OCI-LY1 (cell line): ENCODE measurements around the gene ABT1.

Source experiments
- H2AFZ ChIP-seq: fragments of 200-600 bp; sonication (generic), shearing (Covaris generic); 2 replicates; pipeline ENCODE4 v1.6.0; 2014; ENCODE audit warnings: antibody characterized with exemption, mild to moderate bottlenecking, low read length
- H3F3A ChIP-seq: fragments of 200-600 bp; sonication (generic), shearing (Covaris generic); 2 replicates; pipeline ENCODE4 v1.6.0; 2014; ENCODE audit warnings: mild to moderate bottlenecking, antibody characterized with exemption, low read length, moderate library complexity; ENCODE audit not compliant: insufficient read depth
- H3K27ac ChIP-seq: fragments of 200-600 bp; sonication (generic); 2 replicates; pipeline ENCODE4 v1.5.1; 2014; ENCODE audit warnings: low read length, mixed run types, mild to moderate bottlenecking, low read depth; ENCODE audit not compliant: poor library complexity, severe bottlenecking
- H3K27me3 ChIP-seq: fragments of 200-600 bp; sonication (generic); 2 replicates; pipeline ENCODE4 v1.6.0; 2014; ENCODE audit warnings: antibody characterized with exemption, mild to moderate bottlenecking, low read length, moderate library complexity; ENCODE audit not compliant: insufficient read depth
- H3K36me3 ChIP-seq: fragments of 200-600 bp; sonication (generic); 2 replicates; pipeline ENCODE4 v1.6.1; 2014; ENCODE audit warnings: mild to moderate bottlenecking, antibody characterized with exemption, low read length, moderate library complexity, mixed read lengths; ENCODE audit not compliant: insufficient read depth
- H3K4me1 ChIP-seq: fragments of 200-600 bp; sonication (generic); 2 replicates; pipeline ENCODE4 v1.5.1; 2014; ENCODE audit warnings: mild to moderate bottlenecking, low read length, moderate library complexity; ENCODE audit not compliant: insufficient read depth, severe bottlenecking
- H3K4me2 ChIP-seq: fragments of 200-600 bp; sonication (generic), shearing (Covaris generic); 2 replicates; pipeline ENCODE4 v1.6.1; 2014; ENCODE audit warnings: low read length
- H3K4me3 ChIP-seq: fragments of 200-600 bp; sonication (generic); 2 replicates; pipeline ENCODE4 v1.5.1; 2014; ENCODE audit warnings: low read length, low read depth, mild to moderate bottlenecking, mixed read lengths; ENCODE audit not compliant: poor library complexity, severe bottlenecking
- H3K79me2 ChIP-seq: fragments of 200-600 bp; shearing (Covaris generic); 2 replicates; pipeline ENCODE4 v1.6.1; 2016; ENCODE audit warnings: mixed run types, low read length, mixed read lengths; ENCODE audit not compliant: insufficient read depth
- H3K9ac ChIP-seq: fragments of 200-600 bp; sonication (generic), shearing (Covaris generic); 2 replicates; pipeline ENCODE4 v1.6.1; 2014; ENCODE audit warnings: mild to moderate bottlenecking, low read length, mixed read lengths
- H3K9me2 ChIP-seq: fragments of 200-600 bp; sonication (generic), shearing (Covaris generic); 2 replicates; pipeline ENCODE4 v1.6.1; 2014; ENCODE audit warnings: low read depth, mild to moderate bottlenecking, low read length, mixed read lengths
- H3K9me3 ChIP-seq: fragments of 200-600 bp; shearing (Covaris generic); 2 replicates; pipeline ENCODE4 v1.6.1; 2014; ENCODE audit warnings: low read length, mixed read lengths
- H4K20me1 ChIP-seq: fragments of 200-600 bp; sonication (generic), shearing (Covaris generic); 2 replicates; pipeline ENCODE4 v1.6.0; 2016; ENCODE audit warnings: mild to moderate bottlenecking, low read length; ENCODE audit not compliant: insufficient read depth
- CTCF ChIP-seq: fragments of 200-600 bp; sonication (generic), shearing (Covaris generic); IDR thresholded peaks from 2 replicates; pipeline ENCODE4 v1.5.1; 2017; ENCODE audit warnings: mild to moderate bottlenecking, antibody characterized with exemption, low read length, moderate library complexity, mixed read lengths
- EZH2 ChIP-seq: fragments of 200-600 bp; sonication (generic), shearing (Covaris generic); IDR thresholded peaks from 2 replicates; pipeline ENCODE4 v1.8.0; 2017; ENCODE audit warnings: borderline replicate concordance, mixed run types, mild to moderate bottlenecking, antibody characterized with exemption, low read length, moderate library complexity, mixed read lengths

ABT1 gene

GRCh38 chr6:26602262-26602661 lies 5.5 kb downstream of the ABT1 start:
- Histone ChIP-seq H3K4me2 (no peak overlapping the region), H3K36me3 (peaks cover 24% of the 10 kb centered on the region), H2AFZ (no peak overlapping the region), H3K4me3 (no peak overlapping the region), H3K4me1 (peaks cover 11% of the 10 kb centered on the region), H3K27ac (no peak overlapping the region), H3K9me2 (no peaks in the 10 kb centered on the region), H4K20me1 (no peaks in the 10 kb centered on the region), H3K9me3 (no peaks in the 10 kb centered on the region), H3K27me3 (no peaks in the 10 kb centered on the region), H3K79me2 (peaks cover 10% of the 10 kb centered on the region), H3F3A (no peaks in the 10 kb centered on the region), H3K9ac (no peak overlapping the region)
- TF ChIP-seq CTCF (no peak), EZH2 (no peak)

GRCh38 chr6:26604026-26604425 lies 7.3 kb downstream of the ABT1 start:
- Histone ChIP-seq H3K79me2 (no peaks in the 10 kb centered on the region), H3K4me1 (peaks cover 5% of the 10 kb centered on the region), H3F3A (no peaks in the 10 kb centered on the region), H2AFZ (no peak overlapping the region), H3K9me2 (no peaks in the 10 kb centered on the region), H3K36me3 (peaks cover 13% of the 10 kb centered on the region; the same call in 1 of the 2 replicates), H3K27ac (no peak overlapping the region), H3K27me3 (no peaks in the 10 kb centered on the region), H3K4me2 (no peak overlapping the region), H3K9me3 (no peaks in the 10 kb centered on the region), H3K9ac (no peak overlapping the region), H4K20me1 (no peaks in the 10 kb centered on the region), H3K4me3 (no peak overlapping the region)
- TF ChIP-seq CTCF (no peak), EZH2 (no peak)

DNA sequence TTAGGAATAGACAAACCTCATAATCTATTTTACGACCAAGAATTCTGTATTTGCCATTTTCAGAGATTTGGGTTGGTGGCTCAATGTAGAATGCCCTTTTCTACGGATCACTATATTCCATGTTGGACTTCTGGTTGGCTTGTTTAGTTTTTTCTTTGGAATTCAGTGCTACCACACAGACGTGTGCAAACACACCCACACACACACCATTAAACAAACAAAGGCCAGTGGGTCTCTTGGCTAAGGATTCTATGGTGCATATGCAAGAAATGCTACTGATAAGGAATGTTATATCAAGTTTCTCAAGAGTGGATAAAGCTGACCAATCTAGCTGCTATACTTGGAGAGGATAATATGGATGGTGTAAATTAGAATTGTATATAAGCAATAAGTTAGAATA lies 8.0 kb downstream of the ABT1 start:
- H3K9me3 ChIP-seq: no peaks in the 10 kb centered on the region
- H3K36me3 ChIP-seq: peaks cover 5% of the 10 kb centered on the region; the same call in 1 of the 2 replicates
- no peak overlapping the region for H3K4me2 ChIP-seq
- TF ChIP-seq CTCF (no peak), EZH2 (no peak)
- no peaks in the 10 kb centered on the region for H3F3A ChIP-seq
- H3K27me3 ChIP-seq: no peaks in the 10 kb centered on the region
- no peaks in the 10 kb centered on the region for H3K79me2 ChIP-seq
- no peaks in the 10 kb centered on the region for H3K9me2 ChIP-seq
- H3K4me3 ChIP-seq: no peak overlapping the region
- H3K9ac ChIP-seq: no peak overlapping the region
- H3K4me1 ChIP-seq: peaks cover 5% of the 10 kb centered on the region
- H4K20me1 ChIP-seq: no peaks in the 10 kb centered on the region
- no peak overlapping the region for H2AFZ ChIP-seq
- no peak overlapping the region for H3K27ac ChIP-seq
